Stimulated activated memory B cell treated with anti-CD40 and anti-IgM and Interleukin-4, amounts not matched to agents 10 μg/mL and 1 μg/mL and 100 μg/mL, for 72 hours (primary cell): ENCODE data around the gene ST7.

Source experiments
- ATAC-seq: fragments of 150-1000 bp; cut with Tn5 transposase; 2 replicates; pipeline ENCODE4 v1.10.0; 2021
- H3K27ac Mint-ChIP-seq: one replicate; pipeline ENCODE4 v1.8.0; 2022; ENCODE audit warnings: mild to moderate bottlenecking, mixed read lengths
- H3K27me3 Mint-ChIP-seq: one replicate; pipeline ENCODE4 v1.8.0; 2022; ENCODE audit warnings: mixed read lengths
- H3K36me3 Mint-ChIP-seq: one replicate; pipeline ENCODE4 v1.8.0; 2022; ENCODE audit warnings: mixed read lengths
- H3K4me1 Mint-ChIP-seq: one replicate; pipeline ENCODE4 v1.8.0; 2022; ENCODE audit warnings: mixed read lengths
- H3K4me3 Mint-ChIP-seq: one replicate; pipeline ENCODE4 v1.8.0; 2022; ENCODE audit warnings: mild to moderate bottlenecking, moderate library complexity, mixed read lengths
- H3K9me3 Mint-ChIP-seq: one replicate; pipeline ENCODE4 v1.8.0; 2022; ENCODE audit warnings: mixed read lengths

ST7 gene

GRCh38 chr7:117133125-117133524, 179.8 kb downstream of the ST7 start:
- ATAC-seq = no peak
- peaks cover 43% of the 10 kb centered on the region for H3K36me3 Mint-ChIP-seq
- H3K27me3 Mint-ChIP-seq = no peaks in the 10 kb centered on the region
- peaks cover 14% of the 10 kb centered on the region for H3K4me1 Mint-ChIP-seq
- no peaks in the 10 kb centered on the region for H3K9me3 Mint-ChIP-seq
- H3K27ac Mint-ChIP-seq = no peak overlapping the region
- H3K4me3 Mint-ChIP-seq = no peak overlapping the region

- H3K27me3 Mint-ChIP-seq = no peaks in the 10 kb centered on the region
- peaks cover 14% of the 10 kb centered on the region for H3K4me1 Mint-ChIP-seq
- H3K9me3 Mint-ChIP-seq = no peaks in the 10 kb centered on the region
- ATAC-seq = no peak
- H3K36me3 Mint-ChIP-seq = peaks cover 56% of the 10 kb centered on the region
- H3K4me3 Mint-ChIP-seq = no peak overlapping the region
- no peak overlapping the region for H3K27ac Mint-ChIP-seq
Observed at GRCh38 chr7:117134411-117134810, 181.1 kb downstream of the ST7 start.

- H3K27me3 Mint-ChIP-seq = no peaks in the 10 kb centered on the region
- ATAC-seq = peak; percentile 55
- peaks cover 57% of the 10 kb centered on the region for H3K36me3 Mint-ChIP-seq
Observed at GRCh38 chr7:117134889-117135552, 181.7 kb downstream of the ST7 start.

GRCh38 chr7:117135553-117135891, 182.2 kb downstream of the ST7 start:
- Mint-ChIP-seq H3K9me3 (no peaks in the 10 kb centered on the region), H3K4me3 (no peak overlapping the region), H3K4me1 (peaks cover 14% of the 10 kb centered on the region), H3K27me3 (no peaks in the 10 kb centered on the region), H3K27ac (no peak overlapping the region), H3K36me3 (peaks cover 62% of the 10 kb centered on the region)
- no peak for ATAC-seq

More at GRCh38 chr7:117134889-117135552, 181.7 kb downstream of the ST7 start:
- H3K4me3 Mint-ChIP-seq = no peak overlapping the region
- peaks cover 14% of the 10 kb centered on the region for H3K4me1 Mint-ChIP-seq
- no peaks in the 10 kb centered on the region for H3K9me3 Mint-ChIP-seq
- H3K27ac Mint-ChIP-seq = no peak overlapping the region

GRCh38 chr7:117137868-117138267, 184.6 kb downstream of the ST7 start:
- no peak overlapping the region for H3K27ac Mint-ChIP-seq
- H3K27me3 Mint-ChIP-seq = no peaks in the 10 kb centered on the region
- H3K9me3 Mint-ChIP-seq = no peaks in the 10 kb centered on the region
- no peak for ATAC-seq
- peaks cover 14% of the 10 kb centered on the region for H3K4me1 Mint-ChIP-seq
- H3K4me3 Mint-ChIP-seq = no peak overlapping the region
- H3K36me3 Mint-ChIP-seq = peaks cover 71% of the 10 kb centered on the region

- Mint-ChIP-seq H3K4me3 (no peak overlapping the region), H3K36me3 (peaks cover 71% of the 10 kb centered on the region), H3K27me3 (no peaks in the 10 kb centered on the region), H3K4me1 (peaks cover 14% of the 10 kb centered on the region), H3K9me3 (no peaks in the 10 kb centered on the region), H3K27ac (no peak overlapping the region)
- ATAC-seq = no peak
Observed at GRCh38 chr7:117138495-117138894, 185.2 kb downstream of the ST7 start.

GRCh38 chr7:117138981-117139380, 185.7 kb downstream of the ST7 start:
- no peak for ATAC-seq
- Mint-ChIP-seq H3K36me3 (peaks cover 66% of the 10 kb centered on the region), H3K4me3 (no peak overlapping the region), H3K27ac (no peak overlapping the region), H3K4me1 (peaks cover 12% of the 10 kb centered on the region), H3K27me3 (no peaks in the 10 kb centered on the region), H3K9me3 (no peaks in the 10 kb centered on the region)

- peaks cover 61% of the 10 kb centered on the region for H3K36me3 Mint-ChIP-seq
- no peak overlapping the region for H3K27ac Mint-ChIP-seq
- H3K9me3 Mint-ChIP-seq = no peaks in the 10 kb centered on the region
- peaks cover 7% of the 10 kb centered on the region for H3K4me1 Mint-ChIP-seq
- H3K4me3 Mint-ChIP-seq = no peak overlapping the region
- H3K27me3 Mint-ChIP-seq = no peaks in the 10 kb centered on the region
- ATAC-seq = no peak
Observed at GRCh38 chr7:117139397-117139984, 186.2 kb downstream of the ST7 start.

- no peaks in the 10 kb centered on the region for H3K9me3 Mint-ChIP-seq
- H3K4me1 Mint-ChIP-seq = no peaks in the 10 kb centered on the region
- H3K27me3 Mint-ChIP-seq = no peaks in the 10 kb centered on the region
- H3K4me3 Mint-ChIP-seq = no peak overlapping the region
- peaks cover 56% of the 10 kb centered on the region for H3K36me3 Mint-ChIP-seq
- no peak overlapping the region for H3K27ac Mint-ChIP-seq
- ATAC-seq = no peak
Observed at GRCh38 chr7:117140921-117141320, 187.6 kb downstream of the ST7 start.

GRCh38 chr7:117143066-117143465, 189.8 kb downstream of the ST7 start:
- Mint-ChIP-seq H3K4me1 (no peaks in the 10 kb centered on the region), H3K27ac (no peak overlapping the region), H3K9me3 (no peaks in the 10 kb centered on the region), H3K4me3 (no peak overlapping the region), H3K36me3 (peaks cover 66% of the 10 kb centered on the region), H3K27me3 (no peaks in the 10 kb centered on the region)
- no peak for ATAC-seq

- peaks cover 61% of the 10 kb centered on the region for H3K36me3 Mint-ChIP-seq
- ATAC-seq = no peak
- no peak overlapping the region for H3K4me3 Mint-ChIP-seq
- H3K4me1 Mint-ChIP-seq = no peaks in the 10 kb centered on the region
- no peak overlapping the region for H3K27ac Mint-ChIP-seq
- no peaks in the 10 kb centered on the region for H3K9me3 Mint-ChIP-seq
- H3K27me3 Mint-ChIP-seq = no peaks in the 10 kb centered on the region
Observed at GRCh38 chr7:117143580-117143979, 190.3 kb downstream of the ST7 start.

- Mint-ChIP-seq H3K27ac (no peak overlapping the region), H3K9me3 (no peaks in the 10 kb centered on the region), H3K4me1 (no peaks in the 10 kb centered on the region), H3K36me3 (peaks cover 51% of the 10 kb centered on the region), H3K4me3 (no peak overlapping the region), H3K27me3 (no peaks in the 10 kb centered on the region)
- no peak for ATAC-seq
Observed at GRCh38 chr7:117145333-117145732, 192.0 kb downstream of the ST7 start.

- Mint-ChIP-seq H3K27me3 (no peaks in the 10 kb centered on the region), H3K27ac (no peak overlapping the region), H3K9me3 (no peaks in the 10 kb centered on the region), H3K36me3 (peaks cover 51% of the 10 kb centered on the region), H3K4me1 (no peaks in the 10 kb centered on the region), H3K4me3 (no peak overlapping the region)
- ATAC-seq = peak; percentile 24
Observed at GRCh38 chr7:117146059-117146458, 192.8 kb downstream of the ST7 start.

GRCh38 chr7:117146511-117146910, 193.2 kb downstream of the ST7 start:
- Mint-ChIP-seq H3K9me3 (no peaks in the 10 kb centered on the region), H3K36me3 (peaks cover 52% of the 10 kb centered on the region), H3K27me3 (no peaks in the 10 kb centered on the region), H3K4me1 (no peaks in the 10 kb centered on the region), H3K4me3 (no peak overlapping the region), H3K27ac (no peak overlapping the region)
- ATAC-seq = no peak

GRCh38 chr7:117148971-117149370, 195.7 kb downstream of the ST7 start:
- no peaks in the 10 kb centered on the region for H3K4me1 Mint-ChIP-seq
- no peak for ATAC-seq
- H3K9me3 Mint-ChIP-seq = no peaks in the 10 kb centered on the region
- H3K27me3 Mint-ChIP-seq = no peaks in the 10 kb centered on the region
- H3K27ac Mint-ChIP-seq = no peak overlapping the region
- peaks cover 32% of the 10 kb centered on the region for H3K36me3 Mint-ChIP-seq
- no peak overlapping the region for H3K4me3 Mint-ChIP-seq

- ATAC-seq = no peak
- Mint-ChIP-seq H3K4me3 (no peak overlapping the region), H3K9me3 (no peaks in the 10 kb centered on the region), H3K36me3 (peaks cover 32% of the 10 kb centered on the region), H3K27me3 (no peaks in the 10 kb centered on the region), H3K27ac (no peak overlapping the region), H3K4me1 (no peaks in the 10 kb centered on the region)
Observed at GRCh38 chr7:117149692-117150091, 196.4 kb downstream of the ST7 start.
